H9 (cell line): ENCODE data around the gene PCBP1. TPM values are rescaled to one million over a fixed set of nuclear protein-coding genes. Genes with fewer than 3 reads are reported as not detected.

Source experiments
- DNase-seq: peaks from one replicate; pipeline ENCODE4 v3.0.0-alpha.2; 2017
- H2AFZ ChIP-seq: one replicate; pipeline ENCODE4 v1.6.1; 2013; ENCODE audit warnings: mild to moderate bottlenecking, low read length, control low read depth, moderate library complexity
- H2AK5ac ChIP-seq: 2 replicates; pipeline ENCODE4 v1.6.1; 2013; ENCODE audit warnings: low read length, control low read depth, mixed read lengths; ENCODE audit not compliant: insufficient read length
- H2BK120ac ChIP-seq: one replicate; pipeline ENCODE4 v1.6.1; 2013; ENCODE audit warnings: low read depth, mild to moderate bottlenecking, low read length, control low read depth, inconsistent platforms; ENCODE audit not compliant: poor library complexity, severe bottlenecking
- H2BK12ac ChIP-seq: 2 replicates; pipeline ENCODE4 v1.6.1; 2013; ENCODE audit warnings: low read length, control low read depth, mixed read lengths, low read depth; ENCODE audit not compliant: insufficient read length
- H2BK15ac ChIP-seq: 2 replicates; pipeline ENCODE4 v1.6.1; 2013; ENCODE audit warnings: low read depth, low read length, control low read depth
- H2BK20ac ChIP-seq: one replicate; pipeline ENCODE4 v1.6.1; 2013; ENCODE audit warnings: low read depth, mild to moderate bottlenecking, low read length, control low read depth, inconsistent platforms; ENCODE audit not compliant: poor library complexity, severe bottlenecking
- H2BK5ac ChIP-seq: 2 replicates; pipeline ENCODE4 v1.6.1; 2013; ENCODE audit warnings: low read length, control low read depth, mixed read lengths; ENCODE audit not compliant: insufficient read length
- H3K14ac ChIP-seq: 2 replicates; pipeline ENCODE4 v1.6.1; 2013; ENCODE audit warnings: low read length, control low read depth; ENCODE audit not compliant: insufficient read depth
- H3K18ac ChIP-seq: 2 replicates; pipeline ENCODE4 v1.6.1; 2013; ENCODE audit warnings: low read depth, mild to moderate bottlenecking, mixed read lengths, low read length, control low read depth; ENCODE audit not compliant: insufficient read length
- H3K23ac ChIP-seq: 2 replicates; pipeline ENCODE4 v1.6.1; 2013; ENCODE audit warnings: low read length, control low read depth, mixed read lengths, low read depth; ENCODE audit not compliant: insufficient read length
- H3K23me2 ChIP-seq: 2 replicates; pipeline ENCODE4 v1.6.1; 2013; ENCODE audit warnings: low read depth, mild to moderate bottlenecking, mixed read lengths, low read length, control low read depth; ENCODE audit not compliant: insufficient read length, poor library complexity, severe bottlenecking
- H3K27ac ChIP-seq: 2 replicates; pipeline ENCODE4 v1.5.1; 2013; ENCODE audit warnings: low read length, control low read depth, mixed read lengths, low read depth; ENCODE audit not compliant: insufficient read length
- H3K27me3 ChIP-seq: 2 replicates; pipeline ENCODE4 v1.6.1; 2013; ENCODE audit warnings: low read length, control low read depth, inconsistent platforms; ENCODE audit not compliant: insufficient read depth
- H3K4ac ChIP-seq: 2 replicates; pipeline ENCODE4 v1.6.1; 2013; ENCODE audit warnings: low read depth, mild to moderate bottlenecking, control low read depth, inconsistent platforms, low read length, moderate library complexity
- H3K4me1 ChIP-seq: 2 replicates; pipeline ENCODE4 v1.6.1; 2013; ENCODE audit warnings: low read length, control low read depth, inconsistent platforms; ENCODE audit not compliant: insufficient read depth
- H3K4me2 ChIP-seq: 2 replicates; pipeline ENCODE4 v1.6.1; 2013; ENCODE audit warnings: low read length, control low read depth, mixed read lengths; ENCODE audit not compliant: insufficient read length, insufficient read depth
- H3K56ac ChIP-seq: 2 replicates; pipeline ENCODE4 v1.6.1; 2013; ENCODE audit warnings: low read depth, mild to moderate bottlenecking, mixed read lengths, low read length, control low read depth; ENCODE audit not compliant: insufficient read length
- H3K79me1 ChIP-seq: 2 replicates; pipeline ENCODE4 v1.6.1; 2013; ENCODE audit warnings: low read depth, mild to moderate bottlenecking, moderate library complexity, low read length, control low read depth, inconsistent platforms; ENCODE audit not compliant: insufficient read depth, poor library complexity, severe bottlenecking
- H3K79me2 ChIP-seq: 2 replicates; pipeline ENCODE4 v1.6.1; 2013; ENCODE audit warnings: low read length, control low read depth, inconsistent platforms; ENCODE audit not compliant: insufficient read depth
- H3K9ac ChIP-seq: 2 replicates; pipeline ENCODE4 v1.6.1; 2013; ENCODE audit warnings: low read length, control low read depth, mixed read lengths; ENCODE audit not compliant: insufficient read length; ENCODE audit errors: extremely low read depth
- H3K9me3 ChIP-seq: one replicate; pipeline ENCODE4 v1.6.1; 2013; ENCODE audit warnings: low read depth, low read length, inconsistent platforms; ENCODE audit not compliant: control insufficient read depth
- H3T11ph ChIP-seq: one replicate; pipeline ENCODE4 v1.6.1; 2013; ENCODE audit warnings: mild to moderate bottlenecking, low read length, control low read depth, inconsistent platforms
- H4K20me1 ChIP-seq: one replicate; pipeline ENCODE4 v1.6.1; 2013; ENCODE audit not compliant: control insufficient read depth, insufficient read length, insufficient read depth
- H4K5ac ChIP-seq: 2 replicates; pipeline ENCODE4 v1.6.1; 2013; ENCODE audit warnings: low read depth, mild to moderate bottlenecking, mixed read lengths, low read length, control low read depth; ENCODE audit not compliant: insufficient read length
- H4K8ac ChIP-seq: replicated peaks from 2 replicates; pipeline ENCODE4 v1.6.1; 2013; ENCODE audit warnings: low read length, control low read depth, mixed read lengths, low read depth; ENCODE audit not compliant: insufficient read length
- H4K91ac ChIP-seq: 2 replicates; pipeline ENCODE4 v1.6.1; 2013; ENCODE audit warnings: low read depth, mild to moderate bottlenecking, moderate library complexity, mixed read lengths, low read length, control low read depth; ENCODE audit not compliant: insufficient read length
- H3K27ac Mint-ChIP-seq, 3 experiments: 2 replicates in 2 of 3; 3 replicates in 1 of 3; pipeline ENCODE4 v1.8.0; 2020 to 2021; ENCODE audit warnings: mixed read lengths in 3 of 3, mild to moderate bottlenecking in 1 of 3, moderate library complexity in 1 of 3
- H3K27me3 Mint-ChIP-seq: 2 replicates; pipeline ENCODE4 v1.8.0; 2021; ENCODE audit warnings: low read depth, mild to moderate bottlenecking, moderate library complexity, mixed read lengths
- H3K36me3 Mint-ChIP-seq, 3 experiments: 2 replicates in 2 of 3; 3 replicates in 1 of 3; pipeline ENCODE4 v1.8.0; 2020 to 2021; ENCODE audit warnings: low read depth in 3 of 3, mixed read lengths in 3 of 3; ENCODE audit not compliant: insufficient read depth in 1 of 3
- H3K4me1 Mint-ChIP-seq, 2 experiments: 2 replicates each; pipeline ENCODE4 v1.8.0; 2020; ENCODE audit warnings: mixed read lengths in 2 of 2
- H3K4me3 Mint-ChIP-seq, 2 experiments: 2 replicates in 1 of 2; 3 replicates in 1 of 2; pipeline ENCODE4 v1.8.0; 2020 to 2021; ENCODE audit warnings: mild to moderate bottlenecking in 2 of 2, mixed read lengths in 2 of 2, moderate library complexity in 1 of 2
- H3K9me3 Mint-ChIP-seq, 2 experiments: 2 replicates in 1 of 2; 3 replicates in 1 of 2; pipeline ENCODE4 v1.8.0; 2020; ENCODE audit warnings: mild to moderate bottlenecking in 2 of 2, mixed read lengths in 2 of 2, moderate library complexity in 1 of 2
- CTCF ChIP-seq: fragments of 200-600 bp; sonication (generic); conservative IDR thresholded peaks from 3 replicates; pipeline ENCODE4 v1.8.0; 2021; ENCODE audit warnings: antibody characterized with exemption, mild to moderate bottlenecking
- WGBS: extraction: QIAGEN DNeasy Blood & Tissue Kit; methylation state at CpG from one replicate; pipeline ENCODE4 v1.1.7; 2013; ENCODE audit warnings: missing lambda C conversion rate, low lambda C conversion rate, mixed read lengths; ENCODE audit not compliant: insufficient read length; ENCODE audit errors: extremely low coverage; 5-methylcytosine and 5-hydroxymethylcytosine counted together
- total RNA-seq: library from RNA; stranded (reverse); gene quantifications from 2 replicates; pipeline ENCODE4 v1.2.1, GENCODE V29; 2021

Gene PCBP1
- total RNA-seq, 1 experiment from 2014 or later, result 457 TPM

- no peak overlapping the region for H2BK20ac ChIP-seq
- H3K56ac ChIP-seq, result peak overlapping the region; percentile 98
- H4K20me1 ChIP-seq, result no peaks in the 10 kb centered on the region
- Mint-ChIP-seq H3K4me1 (peaks cover 39 to 44% of the 10 kb centered on the region in 2 experiments), H3K36me3 (peaks cover 36 to 54% (median 53%) of the 10 kb centered on the region in 3 experiments), H3K27ac (peak overlapping the region; percentile 100), H3K4me3 (peak overlapping the region; percentile 91 to 99), H3K9me3 (peaks cover 3 to 12% of the 10 kb centered on the region in 2 experiments; a peak in 4 of 5 replicates), H3K27me3 (peaks cover 4% of the 10 kb centered on the region)
- H3K27me3 ChIP-seq, result no peaks in the 10 kb centered on the region
- H3K9me3 ChIP-seq, result no peaks in the 10 kb centered on the region
- peaks cover 9% of the 10 kb centered on the region; the same call in 1 of the 2 replicates for H3K79me2 ChIP-seq
- H3K27ac ChIP-seq, result peak overlapping the region; percentile 100
- H2AK5ac ChIP-seq, result peak overlapping the region; percentile 6
- H4K8ac ChIP-seq, result peak overlapping the region; percentile 98
- no peak for TF ChIP-seq CTCF
- H3T11ph ChIP-seq, result peak overlapping the region; percentile 99
- peaks cover 3% of the 10 kb centered on the region for H3K4me1 ChIP-seq
- peak overlapping the region; percentile 67 for H3K4me2 ChIP-seq
- peak overlapping the region; percentile 98 for H4K91ac ChIP-seq
- peak overlapping the region; percentile 92; the same call in 1 of the 2 replicates for H3K4ac ChIP-seq
- peak overlapping the region; percentile 98 for H2BK5ac ChIP-seq
- H3K18ac ChIP-seq, result peak overlapping the region; percentile 100
- H2BK12ac ChIP-seq, result peak overlapping the region; percentile 88
- no peak overlapping the region for H2AFZ ChIP-seq
- H3K23me2 ChIP-seq, result peaks cover 24% of the 10 kb centered on the region
- no peak overlapping the region for H3K23ac ChIP-seq
- peak overlapping the region; percentile 98 for H3K9ac ChIP-seq
- H2BK120ac ChIP-seq, result peak overlapping the region; percentile 100
- no peaks in the 10 kb centered on the region for H3K79me1 ChIP-seq
- H2BK15ac ChIP-seq, result no peak overlapping the region
- H4K5ac ChIP-seq, result peak overlapping the region; percentile 98
- DNase-seq, result peak; percentile 96
- H3K14ac ChIP-seq, result peak overlapping the region; percentile 97; the same call in 1 of the 2 replicates
- no CpG with 5 or more reads among the region's 10 CpGs for WGBS
Observed at GRCh38 chr2:70084973-70085710, 2.1 kb upstream of the PCBP1 start.
